Fibroblast of the aortic adventitia (primary cell): ENCODE data around the gene SIK3. TPM values are rescaled to one million over a fixed set of nuclear protein-coding genes. Genes with fewer than 3 reads are reported as not detected.

Source experiments
- DNase-seq: peaks from one replicate; pipeline ENCODE4 v3.0.0-alpha.2; 2010; ENCODE audit warnings: low read depth
- H3K4me3 ChIP-seq: 2 replicates; pipeline ENCODE4 v1.5.1; 2011; ENCODE audit warnings: low read depth, mild to moderate bottlenecking, control low read depth, low read length, moderate library complexity
- total RNA-seq: library from RNA; depleted of rRNA; stranded (reverse); fragments of >200 nt; gene quantifications from 2 replicates; pipeline ENCODE4 v1.2.3, GENCODE V29; 2012; ENCODE audit warnings: low replicate concordance
- TF ChIP-seq, protein P1 (sequence below): IDR thresholded peaks from 2 replicates; pipeline ENCODE4 v1.5.1; 2011; ENCODE audit warnings: mild to moderate bottlenecking, low read length, control low read depth, inconsistent platforms; ENCODE audit not compliant: insufficient read depth

The SIK3 gene
- total RNA-seq, 1 donor: 18.4 TPM

DNA sequence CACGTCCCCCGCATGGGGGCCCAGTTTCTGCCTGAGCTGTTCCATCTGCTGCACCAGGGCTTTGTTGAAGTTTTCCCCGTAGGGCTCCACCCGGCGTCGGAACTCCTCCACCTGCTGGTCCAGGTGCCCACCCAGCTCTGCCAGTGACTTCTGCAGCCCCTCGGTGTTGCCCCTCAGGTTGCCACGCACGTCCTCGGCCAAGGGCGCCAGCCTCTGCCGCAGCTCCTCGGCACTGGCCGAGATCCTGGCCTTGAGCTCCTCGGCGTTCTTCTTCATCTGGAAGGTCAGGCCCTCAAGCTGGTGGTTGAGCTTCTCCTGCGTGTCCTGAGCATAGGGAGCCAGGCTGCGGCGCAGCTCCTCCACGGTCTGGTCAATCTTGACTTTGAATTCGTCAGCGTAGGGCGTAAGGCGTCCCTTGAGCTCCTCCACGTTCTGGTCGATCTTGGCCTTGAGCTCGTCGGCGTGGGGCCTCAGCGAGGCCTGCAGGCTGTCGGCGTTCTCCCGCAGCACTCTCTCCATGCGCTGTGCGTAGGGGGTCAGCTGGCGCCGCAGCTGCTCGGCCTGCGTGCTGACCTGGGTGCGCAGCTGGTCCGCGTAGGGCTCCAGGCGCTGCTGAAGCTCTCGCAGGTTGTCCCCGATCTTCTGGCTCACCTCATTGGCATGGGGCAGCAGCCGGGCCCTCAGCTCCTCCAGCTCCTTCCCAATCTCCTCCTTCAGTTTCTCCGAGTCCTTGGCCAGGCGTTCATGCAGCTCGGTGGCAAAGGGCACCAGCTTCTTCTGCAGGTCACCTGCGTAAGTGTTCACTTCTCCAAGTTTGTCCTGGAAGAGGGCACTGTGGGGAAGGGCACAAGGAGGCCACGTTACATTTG is 276.9 kb downstream of the SIK3 start:
- DNase-seq: no peak
- TF ChIP-seq, protein P1, sequence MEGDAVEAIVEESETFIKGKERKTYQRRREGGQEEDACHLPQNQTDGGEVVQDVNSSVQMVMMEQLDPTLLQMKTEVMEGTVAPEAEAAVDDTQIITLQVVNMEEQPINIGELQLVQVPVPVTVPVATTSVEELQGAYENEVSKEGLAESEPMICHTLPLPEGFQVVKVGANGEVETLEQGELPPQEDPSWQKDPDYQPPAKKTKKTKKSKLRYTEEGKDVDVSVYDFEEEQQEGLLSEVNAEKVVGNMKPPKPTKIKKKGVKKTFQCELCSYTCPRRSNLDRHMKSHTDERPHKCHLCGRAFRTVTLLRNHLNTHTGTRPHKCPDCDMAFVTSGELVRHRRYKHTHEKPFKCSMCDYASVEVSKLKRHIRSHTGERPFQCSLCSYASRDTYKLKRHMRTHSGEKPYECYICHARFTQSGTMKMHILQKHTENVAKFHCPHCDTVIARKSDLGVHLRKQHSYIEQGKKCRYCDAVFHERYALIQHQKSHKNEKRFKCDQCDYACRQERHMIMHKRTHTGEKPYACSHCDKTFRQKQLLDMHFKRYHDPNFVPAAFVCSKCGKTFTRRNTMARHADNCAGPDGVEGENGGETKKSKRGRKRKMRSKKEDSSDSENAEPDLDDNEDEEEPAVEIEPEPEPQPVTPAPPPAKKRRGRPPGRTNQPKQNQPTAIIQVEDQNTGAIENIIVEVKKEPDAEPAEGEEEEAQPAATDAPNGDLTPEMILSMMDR: no peak

DNA sequence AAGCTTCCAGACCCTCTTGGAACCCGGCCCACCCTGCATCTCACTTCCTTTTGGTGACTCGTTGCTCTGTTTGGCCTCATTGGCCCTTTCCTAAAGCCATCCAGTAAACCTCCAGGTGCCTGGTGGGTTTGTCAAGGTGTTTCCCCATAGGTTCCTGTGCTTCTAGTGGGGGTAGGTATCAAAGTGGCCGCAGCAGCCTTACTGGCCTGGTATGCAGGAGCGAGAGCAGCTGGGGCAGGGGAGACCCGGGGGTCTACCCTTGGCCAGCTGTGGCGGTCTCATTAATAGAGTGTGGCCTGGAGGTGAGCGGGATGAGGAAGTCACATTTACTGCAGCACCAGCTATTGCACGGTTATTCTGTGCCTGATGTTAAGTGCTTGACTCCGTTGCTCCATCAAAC is 279.2 kb downstream of the SIK3 start:
- no peak overlapping the region for H3K4me3 ChIP-seq
- no peak for DNase-seq
- TF ChIP-seq, protein P1: no peak

More for the DNA sequence above, 276.9 kb downstream of the SIK3 start:
- no peak overlapping the region for H3K4me3 ChIP-seq

DNA sequence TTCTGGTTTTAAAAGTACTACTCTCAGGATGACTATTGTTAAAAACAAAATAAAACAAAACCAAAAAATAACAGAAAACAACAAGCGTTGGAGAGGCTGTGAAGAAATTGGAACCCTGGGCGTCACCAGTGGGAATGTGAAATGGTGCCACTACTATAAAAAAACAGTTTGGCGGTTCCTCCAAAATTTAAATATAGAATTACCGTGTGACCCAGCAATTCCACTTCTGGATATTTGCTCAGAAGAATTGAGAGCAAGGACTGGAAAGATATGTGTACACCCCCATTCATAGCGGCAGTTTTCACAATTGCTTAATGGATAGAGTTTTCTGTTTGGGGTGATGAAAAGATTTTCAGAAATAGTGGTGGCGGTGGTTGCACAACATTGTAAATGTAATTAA is 283.7 kb downstream of the SIK3 start:
- no peak overlapping the region for H3K4me3 ChIP-seq
- TF ChIP-seq, protein P1: no peak
- no peak for DNase-seq

DNA sequence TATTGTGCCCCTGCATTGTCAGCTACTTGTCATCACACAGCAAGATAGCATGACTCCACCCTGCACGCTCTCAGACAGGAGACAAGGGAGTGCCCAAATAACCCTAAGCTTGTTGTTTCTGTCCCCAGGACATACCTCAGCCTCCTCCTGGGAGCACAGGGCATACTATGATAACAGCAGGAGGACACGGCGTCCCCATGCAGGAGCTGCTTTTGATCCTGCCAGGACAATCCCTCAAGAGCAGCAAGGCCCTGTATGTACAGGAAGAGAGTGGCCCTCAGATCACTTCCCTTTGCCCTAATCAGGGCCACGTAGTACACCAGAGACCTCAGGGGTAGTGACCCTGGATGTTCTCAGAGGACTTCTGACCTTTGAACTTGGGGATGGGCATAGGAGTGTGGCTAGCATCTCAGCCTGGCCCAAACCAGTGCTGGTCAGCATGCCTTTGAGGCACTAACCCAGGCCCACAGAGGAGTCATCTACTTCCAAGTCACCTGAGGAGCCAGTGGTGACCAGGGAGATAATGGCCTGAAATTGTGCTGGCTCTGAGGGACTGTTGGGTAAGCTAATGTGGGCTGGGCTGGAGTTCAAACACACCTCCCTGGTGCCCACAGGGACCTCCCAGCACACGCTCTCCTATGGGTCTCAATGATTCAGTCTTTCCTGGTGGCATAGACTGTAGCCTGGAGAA is 284.3 kb downstream of the SIK3 start:
- TF ChIP-seq, protein P1: no peak

DNA sequence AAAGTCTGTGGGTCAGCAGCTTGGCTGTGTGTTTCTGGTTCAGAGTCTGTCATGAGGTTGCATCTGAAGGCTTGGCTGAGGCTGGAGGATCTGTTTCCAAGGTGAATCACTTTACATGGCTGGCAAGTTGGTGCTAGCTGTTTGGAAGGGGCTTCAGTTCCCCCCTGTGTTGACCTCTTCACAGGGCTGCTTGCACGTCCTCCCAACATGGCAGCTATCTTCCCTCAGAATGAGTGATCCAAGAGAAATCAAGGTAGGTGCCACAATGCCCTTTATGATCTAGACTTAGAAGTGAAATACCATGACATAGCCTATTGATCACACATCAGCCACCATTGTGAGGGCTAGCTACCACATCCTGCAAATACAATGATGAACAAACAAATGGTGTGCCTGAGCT is 285.1 kb downstream of the SIK3 start:
- TF ChIP-seq, protein P1: no peak
- no peak overlapping the region for H3K4me3 ChIP-seq
- no peak for DNase-seq

More for the DNA sequence above, 284.3 kb downstream of the SIK3 start:
- no peak overlapping the region for H3K4me3 ChIP-seq
- DNase-seq: no peak

DNA sequence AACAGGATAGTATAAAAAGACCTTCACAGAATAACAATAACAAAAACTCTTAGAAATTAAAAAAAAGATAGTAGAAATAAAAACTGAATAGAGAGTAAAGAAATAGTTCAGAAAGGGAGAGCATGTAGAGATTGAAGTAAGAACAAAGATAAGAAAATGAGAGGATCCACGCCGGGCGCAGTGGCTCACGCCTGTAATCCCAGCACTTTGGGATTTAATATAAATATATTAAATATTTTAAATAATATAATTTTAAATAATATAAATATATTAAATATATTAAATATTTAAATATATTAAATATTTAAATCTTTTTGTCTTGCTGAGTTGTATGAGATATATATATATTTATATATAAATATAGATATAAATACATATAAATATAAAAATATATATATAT is 286.1 kb downstream of the SIK3 start:
- no peak for DNase-seq
- no peak overlapping the region for H3K4me3 ChIP-seq
- TF ChIP-seq, protein P1: no peak
